CD4-positive, alpha-beta T cell treated with Interleukin-6 at 100 ng/mL for 8 hours (primary cell): ENCODE results near the gene MXRA7.

ENCODE experiments used
- DNase-seq: peaks from one replicate; pipeline ENCODE4 v3.0.0-alpha.2; 2020; ENCODE audit warnings: mixed read lengths, low spot score

The MXRA7 gene

DNA sequence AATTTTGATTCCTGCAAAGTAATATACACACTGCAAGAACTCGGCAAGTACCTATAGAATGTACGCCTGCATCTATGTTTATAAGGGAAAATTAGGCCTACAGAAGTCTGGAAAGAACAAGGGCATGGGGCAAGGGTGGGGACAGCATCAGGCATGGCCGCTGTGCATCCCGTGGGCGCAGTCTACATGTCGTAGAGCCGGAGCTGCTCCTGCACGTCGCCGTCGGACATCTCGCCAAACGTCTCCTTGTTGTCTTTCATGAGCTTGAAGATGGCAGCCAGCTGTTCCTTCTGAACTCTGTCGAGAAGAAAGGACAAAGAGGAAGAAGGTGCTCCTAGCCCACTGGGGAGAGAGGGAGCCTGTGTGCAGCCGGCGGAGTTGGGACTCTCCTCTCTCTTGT lies 33.4 kb downstream of the MXRA7 start:
- no peak for DNase-seq

GRCh38 chr17:76676629-76677028 lies 34.1 kb downstream of the MXRA7 start:
- DNase-seq = no peak

DNA sequence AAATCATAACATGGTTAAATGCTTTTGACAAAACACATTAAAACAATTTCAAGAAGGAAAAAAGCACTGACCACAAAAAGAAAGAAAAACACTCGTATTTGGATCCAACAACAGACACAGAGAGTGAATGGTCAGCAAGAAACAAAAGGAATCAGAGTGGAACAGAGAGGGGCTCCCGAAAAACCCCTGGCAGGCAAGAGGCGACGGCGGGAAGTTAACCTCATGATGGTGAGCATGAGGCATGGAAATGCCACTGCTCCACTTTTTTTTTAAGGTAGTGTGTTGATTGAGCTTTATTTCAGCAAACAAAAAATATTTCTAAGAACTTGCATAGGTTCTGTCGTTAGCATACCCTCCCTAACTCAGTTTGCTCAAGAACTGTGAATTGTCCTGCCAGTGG lies 35.1 kb downstream of the MXRA7 start:
- no peak for DNase-seq

DNA sequence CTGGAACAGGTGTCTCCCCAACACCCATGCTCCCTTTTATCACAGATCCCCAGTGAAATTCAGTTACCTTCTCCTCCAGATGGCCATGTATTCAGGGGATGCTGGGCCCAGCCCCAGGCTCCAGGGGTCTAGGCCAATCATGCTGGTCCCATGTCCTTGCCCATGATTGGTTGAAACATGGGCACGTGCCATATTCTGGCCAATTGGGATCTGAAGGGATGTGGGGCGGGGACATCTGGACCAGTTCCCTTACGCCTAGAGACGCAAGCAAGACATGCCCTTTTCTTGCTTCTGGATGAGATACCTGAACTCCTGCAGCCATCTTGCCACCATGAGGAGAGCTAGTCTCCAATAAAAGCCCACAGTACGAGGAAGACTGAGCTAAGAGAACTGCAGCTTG lies 36.2 kb downstream of the MXRA7 start:
- no peak for DNase-seq

DNA sequence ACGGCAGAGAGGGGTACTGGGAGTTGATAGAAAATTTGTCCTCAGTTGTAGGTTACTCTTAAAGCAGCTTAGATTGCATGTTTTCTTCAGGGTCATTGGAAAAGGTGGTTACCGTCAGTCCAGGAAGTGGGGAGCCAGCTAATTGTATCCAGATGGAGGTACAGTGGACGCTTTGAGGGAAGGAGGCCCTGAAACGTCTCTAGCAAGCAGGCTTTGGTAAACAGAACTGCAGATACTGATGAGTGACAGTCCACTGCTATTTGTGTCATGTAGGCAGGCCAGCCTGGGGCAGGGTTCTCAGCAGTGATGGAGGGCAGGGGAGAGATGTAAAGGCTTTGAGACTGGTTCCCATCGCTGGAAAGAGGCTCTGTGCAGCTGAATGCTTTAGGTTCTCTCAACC lies 37.0 kb downstream of the MXRA7 start:
- no peak for DNase-seq

DNA sequence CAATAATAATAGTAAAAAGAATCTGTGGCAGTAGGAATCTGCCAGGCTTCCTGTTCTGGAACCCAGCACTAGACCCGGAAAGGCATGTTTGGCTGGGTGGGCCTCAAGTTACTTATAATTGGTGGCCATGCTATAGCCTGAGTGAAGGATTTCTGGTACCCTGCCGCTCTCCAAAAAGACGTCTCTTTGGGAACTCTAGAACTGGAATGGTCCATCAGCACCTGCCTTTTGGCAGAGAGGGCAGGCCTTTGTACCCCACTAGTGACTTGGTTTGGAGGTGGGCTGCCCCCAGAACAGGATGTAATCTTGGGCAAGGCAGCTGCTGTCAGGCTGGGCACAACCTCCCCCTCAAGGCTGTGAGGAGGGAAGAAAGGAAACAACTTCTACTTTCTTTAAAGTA lies 37.9 kb downstream of the MXRA7 start:
- no peak for DNase-seq

DNA sequence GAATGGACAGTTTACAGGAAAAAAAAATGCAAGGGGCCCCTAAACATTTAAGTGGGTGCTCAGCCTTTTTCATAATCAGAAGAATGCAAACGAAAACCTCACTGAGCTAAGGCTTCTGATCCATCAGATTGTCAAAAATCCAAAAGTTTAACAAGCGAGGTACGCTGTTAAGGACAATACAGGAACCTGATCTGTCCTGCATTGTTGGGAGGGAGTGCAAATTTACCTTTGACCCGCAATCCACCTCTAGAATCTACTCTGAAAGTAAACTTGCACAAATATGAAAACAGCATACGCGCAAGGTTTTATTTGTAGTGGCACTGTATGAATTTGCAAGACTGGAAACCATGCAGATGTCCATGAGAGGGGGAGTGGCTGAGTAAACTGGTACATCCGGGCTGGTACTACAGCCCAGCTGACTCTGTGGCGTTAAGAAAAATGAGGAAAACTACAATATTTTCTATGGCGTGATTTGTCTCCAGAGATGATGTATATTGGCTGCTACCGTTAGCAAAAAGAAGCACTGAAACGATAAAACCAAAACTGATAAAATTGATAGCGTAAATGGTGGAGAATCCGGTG lies 38.4 kb downstream of the MXRA7 start:
- no peak for DNase-seq

DNA sequence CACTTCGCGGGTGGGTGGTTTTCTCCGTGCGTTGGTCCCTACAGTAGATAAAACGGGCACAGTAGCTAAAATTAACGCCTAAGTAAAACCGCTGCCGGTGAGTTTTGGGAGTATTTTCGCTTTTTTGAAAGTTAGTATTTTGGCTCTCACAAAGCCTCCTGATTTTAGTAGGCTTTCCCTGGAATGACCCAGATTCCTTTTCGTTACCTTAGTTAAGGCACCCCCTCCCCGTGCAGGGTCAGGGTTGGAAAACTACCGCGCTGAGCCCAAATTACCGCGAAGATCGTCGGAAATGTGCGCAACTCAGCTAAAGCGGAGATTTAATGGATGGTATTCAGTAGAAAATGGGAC lies 38.9 kb downstream of the MXRA7 start:
- no peak for DNase-seq

GRCh38 chr17:76671123-76671911 lies 39.4 kb downstream of the MXRA7 start:
- peak; percentile 100 for DNase-seq

DNA sequence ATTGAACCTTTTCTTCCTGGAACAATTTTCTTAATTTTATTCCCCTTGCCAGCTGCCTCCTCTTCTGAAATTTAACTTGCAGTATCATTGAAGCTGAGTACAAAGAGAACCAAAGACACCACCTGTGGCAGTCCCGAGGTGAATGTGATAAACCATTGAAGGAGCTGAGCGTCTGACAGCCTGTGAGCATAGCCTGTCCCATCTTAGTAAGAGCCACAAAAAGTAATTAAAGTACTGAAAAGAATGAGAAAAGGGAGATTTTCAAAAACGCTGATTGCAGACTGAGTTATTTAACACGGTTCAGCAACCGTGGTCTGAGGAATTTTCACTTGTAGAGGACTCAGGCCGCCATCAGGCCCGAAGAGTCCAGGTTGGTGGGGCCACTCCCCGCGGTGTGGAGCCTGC lies 40.0 kb downstream of the MXRA7 start:
- DNase-seq = no peak

- peak; percentile 59 for DNase-seq
Observed at GRCh38 chr17:76670020-76670717, 40.6 kb downstream of the MXRA7 start.

DNA sequence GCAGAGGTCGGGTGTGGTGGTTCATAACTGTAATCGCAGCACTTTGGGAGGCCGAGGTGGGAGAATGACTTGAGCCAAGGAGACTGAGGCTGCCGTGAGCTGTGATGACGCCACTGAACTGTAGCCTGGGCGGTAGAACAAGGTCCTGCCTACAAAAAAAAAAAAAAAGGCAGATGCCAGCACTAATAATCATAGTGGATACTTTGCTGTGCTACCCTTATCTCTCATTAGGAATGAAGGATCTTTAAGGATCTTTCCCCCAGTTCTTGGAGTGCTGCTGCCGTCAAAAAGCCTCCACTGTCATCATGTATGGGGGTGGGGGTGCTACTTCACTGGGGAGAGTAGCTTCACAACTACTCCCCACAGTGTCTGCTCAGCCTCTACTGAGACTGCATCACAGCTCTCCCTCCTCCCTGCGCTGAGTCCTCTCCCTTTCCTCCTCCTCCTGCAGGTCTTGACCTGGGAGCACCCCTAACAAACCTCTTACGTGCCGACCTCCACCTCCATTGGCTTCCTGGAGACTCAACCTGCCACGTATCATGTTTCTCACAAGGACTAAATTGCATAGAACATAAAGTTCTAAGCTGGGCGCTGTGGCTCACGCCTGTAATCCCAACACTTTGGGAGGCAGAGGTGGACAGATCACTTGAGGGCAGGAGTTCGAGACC lies 42.8 kb downstream of the MXRA7 start:
- DNase-seq = no peak

- no peak for DNase-seq
Observed at GRCh38 chr17:76667491-76667755, 43.3 kb downstream of the MXRA7 start.

DNA sequence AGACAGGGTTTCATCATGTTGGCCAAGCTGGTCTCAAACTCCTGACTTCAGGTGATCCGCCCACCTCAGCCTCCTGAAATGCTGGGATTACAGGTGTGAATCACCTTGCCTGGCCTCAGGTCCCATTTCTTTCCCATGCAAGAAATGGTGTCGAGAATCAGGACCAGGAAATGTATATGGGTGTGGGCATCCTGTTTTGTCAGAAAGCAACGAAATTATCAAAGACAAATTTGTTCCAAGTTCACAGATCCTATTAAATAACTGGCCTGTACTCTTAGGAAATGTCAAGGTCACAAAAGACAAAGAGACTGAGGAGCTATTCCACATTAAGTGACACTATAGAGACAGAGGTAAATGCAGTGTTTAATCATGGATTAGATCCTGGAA lies 50.1 kb downstream of the MXRA7 start:
- no peak for DNase-seq

- DNase-seq = peak; percentile 61
Observed at GRCh38 chr17:76659928-76660655, 50.7 kb downstream of the MXRA7 start.

DNA sequence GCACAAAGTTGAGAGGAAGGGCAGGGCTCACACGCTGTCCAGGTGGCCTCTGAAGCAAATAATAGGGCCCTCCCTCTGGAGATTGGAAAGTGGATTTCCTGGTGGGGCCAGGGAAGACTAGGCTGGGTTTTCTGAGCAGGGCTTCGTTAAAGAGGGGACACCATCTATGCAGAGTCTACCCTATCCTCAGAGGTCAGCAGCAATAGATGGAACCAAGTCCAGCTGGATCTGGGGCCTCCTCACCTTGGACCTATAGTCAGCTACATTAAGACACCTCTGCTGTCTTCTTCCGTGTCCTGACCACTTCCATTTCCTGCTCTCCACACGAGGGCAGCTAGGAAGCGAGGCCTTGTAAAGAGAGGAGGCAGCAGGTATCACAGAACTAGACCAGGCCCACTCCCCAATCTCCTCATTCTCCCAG lies 52.5 kb downstream of the MXRA7 start:
- DNase-seq = peak; percentile 18

GRCh38 chr17:76657505-76658241 lies 53.1 kb downstream of the MXRA7 start:
- no peak for DNase-seq

DNA sequence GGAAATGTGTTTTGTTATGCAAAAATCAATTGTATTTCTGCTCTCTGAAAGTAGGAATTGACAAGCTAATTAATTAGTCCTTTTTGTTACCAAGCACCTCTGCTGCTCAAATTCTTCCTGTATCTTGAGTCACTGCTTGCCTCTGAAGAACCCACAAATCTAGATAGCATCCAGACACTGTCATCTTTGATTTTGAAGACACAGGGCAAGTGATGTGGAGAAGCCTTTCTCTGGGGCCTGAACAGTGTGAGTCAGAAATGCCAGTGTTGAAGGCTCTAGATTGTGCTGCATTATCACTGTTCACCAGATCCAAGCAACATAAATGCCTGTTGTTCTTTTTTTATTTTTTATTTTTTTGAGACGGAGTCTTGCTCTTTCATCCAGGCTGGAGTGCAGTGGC lies 56.4 kb downstream of the MXRA7 start:
- DNase-seq = peak; percentile 18

GRCh38 chr17:76650504-76650903 lies 60.3 kb downstream of the MXRA7 start:
- DNase-seq = no peak

DNA sequence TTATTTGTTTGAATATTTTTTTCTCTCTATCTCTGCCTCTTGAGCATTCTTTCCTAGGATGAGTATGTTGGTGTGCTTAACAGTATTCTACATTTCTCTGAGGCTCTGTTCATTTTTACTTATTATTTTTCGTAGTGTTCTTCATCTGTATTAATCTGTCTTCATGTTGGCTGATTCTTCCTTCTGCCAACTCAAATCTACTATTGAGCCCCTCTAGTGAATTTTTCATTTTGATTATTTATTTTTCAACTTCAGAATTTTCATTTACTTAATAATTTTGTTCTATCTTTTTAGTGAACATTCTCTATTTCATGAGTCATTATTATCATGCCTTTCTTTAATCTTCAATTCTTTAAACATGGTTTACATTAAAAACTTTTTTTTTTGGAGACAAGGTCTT lies 64.1 kb downstream of the MXRA7 start:
- DNase-seq = no peak

DNA sequence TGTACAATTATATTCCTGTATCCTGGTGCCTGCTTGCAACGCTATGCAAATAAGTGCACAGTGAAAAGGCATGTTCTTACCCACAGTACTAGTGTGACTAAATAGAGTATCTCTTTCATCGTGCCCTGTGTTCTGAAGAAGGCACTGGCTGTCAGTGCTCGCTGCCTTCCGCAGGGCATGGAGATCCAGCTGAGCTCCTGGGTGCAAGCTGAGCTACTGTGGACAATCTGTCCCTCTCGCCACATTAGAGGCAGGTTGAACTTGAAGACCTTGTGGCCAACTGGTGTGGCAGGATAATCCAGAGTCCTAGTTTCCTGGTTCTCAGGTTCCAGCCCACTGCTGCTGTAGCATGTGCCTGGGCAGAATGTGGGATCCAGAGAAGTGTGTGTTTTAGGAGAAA lies 65.3 kb downstream of the MXRA7 start:
- DNase-seq = no peak

GRCh38 chr17:76644995-76645394 lies 65.8 kb downstream of the MXRA7 start:
- DNase-seq = no peak
